Stimulated activated CD8-positive, alpha-beta memory T cell treated with anti-CD3 and anti-CD28 coated beads, Interleukin-4, amount 100 ng/mL, for 4 hours (primary cell): Measurements from ENCODE around the gene ZNF888.
"Not testable (repeated sequence)": the region's sequence is repeated elsewhere in the genome, so short reads cannot be mapped to it uniquely, and the experiment has no call there.

Experiments used
- DNase-seq, 2 donors: peaks; one replicate each; pipeline ENCODE4 v3.0.0-alpha.2; 2020; ENCODE audit warnings: low read depth in 2 of 2, low spot score in 1 of 2

Gene ZNF888

GRCh38 chr19:52941941-52942385 is 18.7 kb upstream of the ZNF888 start:
- DNase-seq = no peak

- DNase-seq = not testable (repeated sequence)
Measured at GRCh38 chr19:52941523-52941922, 18.3 kb upstream of the ZNF888 start.

GRCh38 chr19:52940905-52941304 is 17.7 kb upstream of the ZNF888 start:
- not testable (repeated sequence) for DNase-seq

- no peak for DNase-seq
Measured at GRCh38 chr19:52938761-52939160, 15.5 kb upstream of the ZNF888 start.

GRCh38 chr19:52936954-52937325 is 13.7 kb upstream of the ZNF888 start:
- no peak for DNase-seq

- DNase-seq = no peak
Measured at GRCh38 chr19:52936151-52936953, 13.1 kb upstream of the ZNF888 start.

GRCh38 chr19:52935434-52935833 is 12.2 kb upstream of the ZNF888 start:
- no peak for DNase-seq

- DNase-seq = not testable (repeated sequence)
Measured at GRCh38 chr19:52924641-52925040, 1.4 kb upstream of the ZNF888 start.

GRCh38 chr19:52923778-52924593 is 758 bp upstream of the ZNF888 start:
- DNase-seq = no peak

GRCh38 chr19:52917531-52917930 is 5.7 kb downstream of the ZNF888 start:
- DNase-seq = no peak

- DNase-seq = no peak
Measured at GRCh38 chr19:52910648-52911047, 12.6 kb downstream of the ZNF888 start.

GRCh38 chr19:52904052-52904780 is 19.0 kb downstream of the ZNF888 start:
- not testable (repeated sequence) for DNase-seq

- DNase-seq = no peak
Measured at GRCh38 chr19:52901842-52902241, 21.4 kb downstream of the ZNF888 start.

GRCh38 chr19:52898596-52898995 is 24.6 kb downstream of the ZNF888 start:
- not testable (repeated sequence) for DNase-seq

GRCh38 chr19:52898101-52898500 is 25.1 kb downstream of the ZNF888 start:
- DNase-seq = no peak

- DNase-seq = peak; percentile 85 to 87
Measured at GRCh38 chr19:52897138-52897935, 25.9 kb downstream of the ZNF888 start, which contains the start of gene ZNF320. ZNF320 (minus strand) TSS chr19:52897635; CDS start chr19:52890255, 7,380 bp downstream.

- no peak for DNase-seq
Measured at GRCh38 chr19:52896431-52897137, 26.6 kb downstream of the ZNF888 start.

- DNase-seq = no peak
Measured at GRCh38 chr19:52891336-52891735, 31.9 kb downstream of the ZNF888 start.

- no peak for DNase-seq
Measured at GRCh38 chr19:52889931-52890330, 33.3 kb downstream of the ZNF888 start.

- no peak for DNase-seq
Measured at GRCh38 chr19:52889076-52889475, 34.2 kb downstream of the ZNF888 start.
